ENCODE data around the gene MYOM3.
"Not testable (repeated sequence)": the region's sequence is repeated elsewhere in the genome, so short reads cannot be mapped to it uniquely, and the experiment has no call there.

MYOM3 gene

DNA sequence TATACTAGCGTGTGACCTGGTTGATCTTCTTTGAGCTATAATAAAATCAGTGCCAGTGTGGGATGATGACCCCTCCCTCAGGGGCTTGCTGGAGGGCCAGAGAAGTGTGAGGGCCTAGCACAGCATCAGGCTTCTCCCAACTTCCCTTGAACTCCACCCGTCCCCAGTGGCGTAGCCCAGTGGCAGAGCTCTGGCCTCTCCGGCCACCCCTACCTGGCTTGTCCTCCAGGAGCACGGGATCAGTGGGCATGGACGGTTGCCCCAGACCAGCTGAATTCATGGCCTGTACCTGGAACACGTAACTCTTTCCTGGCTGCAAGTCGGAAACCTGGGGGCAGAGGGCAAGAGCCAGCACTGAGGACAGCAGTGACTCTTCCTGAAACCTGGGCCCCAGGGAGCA lies 36.0 kb downstream of the MYOM3 start:
- in situ Hi-C loops (cut with HindIII; ENCODE audit: low sequenced_read_pairs) = no loop called here

DNA sequence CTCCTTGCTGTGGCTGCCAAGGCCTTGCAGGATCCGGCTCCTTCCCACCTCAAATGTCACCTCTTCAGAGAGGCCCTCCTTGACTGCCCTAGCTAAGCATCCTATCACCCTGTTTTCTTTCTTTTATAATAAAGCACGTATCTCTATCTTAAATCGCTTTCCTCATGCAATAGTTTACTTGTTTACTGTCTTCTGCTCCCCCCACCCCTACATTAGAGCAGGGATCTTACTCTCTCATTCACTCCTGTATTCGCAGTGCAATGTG lies 36.4 kb downstream of the MYOM3 start:
- in situ Hi-C loops (cut with HindIII; ENCODE audit: low sequenced_read_pairs) = no loop called here

DNA sequence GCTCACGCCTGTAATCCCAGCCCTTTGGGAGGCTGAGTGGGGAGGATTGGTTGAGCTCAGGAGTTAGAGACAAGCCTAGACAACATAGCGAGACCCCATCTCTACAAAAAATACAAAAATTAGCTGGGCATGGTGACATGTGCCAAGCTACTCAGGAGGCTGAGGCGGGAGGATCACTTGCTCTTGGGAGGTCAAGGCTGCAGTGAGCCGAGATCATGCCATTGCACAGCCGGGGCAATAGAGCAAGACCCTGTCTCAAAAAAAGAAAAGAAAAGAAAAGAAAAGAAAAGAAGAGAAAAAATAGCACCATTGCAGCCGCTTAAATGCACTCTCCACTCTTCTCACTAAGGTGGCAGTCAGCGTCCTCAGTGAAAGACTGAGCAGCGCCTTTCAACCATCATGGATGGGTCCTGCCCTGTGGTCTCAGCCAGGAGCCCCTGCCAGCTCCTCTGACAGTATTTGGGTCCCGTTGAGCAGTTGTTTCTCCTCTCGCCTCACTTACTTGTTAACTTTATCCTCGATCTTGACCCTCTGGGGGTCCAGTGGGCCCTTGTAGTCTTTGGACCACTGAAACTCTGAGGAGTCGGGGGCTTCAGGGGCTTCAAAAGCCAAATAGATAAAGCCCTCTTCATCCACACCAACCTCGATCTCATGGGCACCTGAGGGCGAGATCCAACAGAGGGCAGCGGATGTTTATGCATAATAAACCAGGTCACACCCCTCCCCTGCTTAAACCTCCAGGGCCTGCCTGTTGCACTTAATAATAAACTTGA lies 36.9 kb downstream of the MYOM3 start:
- in situ Hi-C loops (cut with HindIII; ENCODE audit: low sequenced_read_pairs) = no loop called here

DNA sequence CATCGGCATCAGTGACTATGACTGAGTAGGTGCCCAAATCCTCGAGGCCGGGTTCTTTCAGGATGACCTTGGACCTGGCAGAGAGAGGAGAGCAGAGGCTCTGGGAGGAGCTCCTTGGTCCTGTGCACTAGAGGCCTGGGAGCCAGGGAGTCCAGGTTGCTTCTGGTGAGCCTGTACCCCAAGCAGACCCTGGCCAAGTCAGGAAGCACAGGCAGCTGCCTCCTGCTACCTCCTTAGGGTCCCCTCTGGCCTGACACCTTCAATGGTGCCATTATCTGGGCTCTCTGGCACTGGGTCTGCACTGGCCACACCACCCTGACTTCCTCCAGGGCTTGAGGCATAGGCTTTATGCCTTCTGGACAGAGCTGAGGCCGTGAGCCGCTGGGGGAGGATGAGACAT lies 37.7 kb downstream of the MYOM3 start:
- in situ Hi-C loops (cut with HindIII; ENCODE audit: low sequenced_read_pairs) = no loop called here

DNA sequence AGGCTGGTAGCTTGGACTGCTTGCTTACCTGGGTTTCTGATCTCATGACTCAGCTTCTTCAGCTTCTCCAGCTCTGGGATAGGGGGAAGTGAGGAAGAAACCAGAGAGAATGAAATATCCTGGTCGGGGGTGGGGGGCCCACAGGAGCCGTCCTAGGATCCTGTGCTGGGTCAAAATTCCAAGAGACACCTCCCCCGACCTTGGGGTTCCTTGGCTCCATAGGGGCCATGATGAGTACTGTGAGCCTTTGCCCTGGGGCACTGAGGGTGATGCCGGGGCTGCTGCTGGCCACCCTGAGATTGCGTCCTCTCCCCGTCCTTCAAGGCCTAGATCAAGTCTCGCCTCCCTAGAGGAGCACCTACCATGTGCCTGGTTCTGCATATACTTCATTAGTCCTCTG lies 40.0 kb downstream of the MYOM3 start:
- in situ Hi-C loops (cut with HindIII; ENCODE audit: low sequenced_read_pairs) = no loop called here

DNA sequence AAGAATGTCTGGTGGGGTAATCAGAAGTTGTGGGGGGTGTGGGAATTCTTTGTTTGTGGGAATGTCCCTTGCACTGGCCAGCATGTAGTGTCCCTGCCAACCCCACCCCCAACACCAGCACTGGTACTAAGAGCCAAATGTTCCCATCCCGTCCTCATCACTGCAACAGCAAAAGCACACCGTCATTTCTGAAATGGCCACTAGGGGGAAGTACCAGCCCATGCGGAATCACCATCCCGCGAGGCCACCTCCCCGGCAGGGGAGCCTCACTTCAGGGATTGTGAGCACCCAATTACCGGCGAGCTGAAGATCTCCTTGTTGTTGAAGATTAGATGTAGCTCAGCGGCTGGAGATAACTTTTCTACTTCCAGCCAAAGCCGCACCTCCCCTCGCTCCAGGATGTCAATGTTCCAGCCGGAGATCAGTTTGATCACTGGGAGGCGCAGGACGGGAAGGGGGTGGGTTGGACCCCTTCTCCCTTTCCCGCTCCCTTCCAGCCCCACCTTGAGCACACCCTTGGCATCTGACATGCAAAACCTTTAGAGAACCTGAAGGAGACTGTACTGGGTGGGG lies 41.0 kb downstream of the MYOM3 start:
- in situ Hi-C loops (cut with HindIII; ENCODE audit: low sequenced_read_pairs) = no loop called here

DNA sequence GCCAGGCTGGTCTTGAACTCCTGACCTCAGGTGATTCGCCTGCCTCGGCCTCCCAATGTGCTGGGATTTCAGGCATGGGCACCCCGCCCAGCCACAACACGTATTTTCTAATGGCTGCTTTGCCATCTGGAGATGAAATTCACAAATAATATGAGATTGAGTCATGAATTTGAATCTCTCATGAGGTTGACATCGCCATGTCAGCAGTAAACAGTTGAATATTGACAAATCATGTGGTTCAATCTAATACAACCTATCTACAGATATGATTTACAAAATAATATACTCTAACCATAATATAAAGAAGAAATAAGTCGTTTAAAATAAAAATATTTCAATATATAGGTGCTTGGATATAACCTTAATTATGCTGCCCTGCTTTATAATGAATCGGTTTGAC lies 42.1 kb downstream of the MYOM3 start:
- in situ Hi-C loops (cut with HindIII; ENCODE audit: low sequenced_read_pairs) = loop anchor here (10.0 kb wide), 1 partner anchor 105 kb away; no protein-coding TSS in a partner anchor

DNA sequence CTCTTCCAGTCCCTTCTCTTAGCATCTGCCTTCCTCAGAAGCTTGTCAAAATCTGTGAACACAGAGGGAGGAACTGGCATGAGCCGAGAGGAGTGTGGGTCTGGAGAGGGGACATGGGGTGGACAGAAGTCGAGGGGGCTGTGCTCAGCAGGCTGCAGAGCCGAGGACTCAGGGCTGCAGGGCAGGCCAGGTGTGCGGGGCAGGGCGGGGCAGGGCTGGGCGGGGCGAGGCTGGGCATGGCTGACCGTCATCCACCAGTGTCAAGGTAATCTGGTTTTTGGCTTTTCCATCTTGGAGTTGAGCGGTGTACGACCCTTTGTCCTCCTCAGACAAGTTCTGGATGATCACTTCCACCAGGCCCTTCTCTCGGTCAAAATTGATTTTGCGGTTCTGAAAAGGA lies 44.0 kb downstream of the MYOM3 start:
- in situ Hi-C loops (cut with HindIII; ENCODE audit: low sequenced_read_pairs) = loop anchor here (10.0 kb wide), 1 partner anchor 103 kb away; no protein-coding TSS in a partner anchor

DNA sequence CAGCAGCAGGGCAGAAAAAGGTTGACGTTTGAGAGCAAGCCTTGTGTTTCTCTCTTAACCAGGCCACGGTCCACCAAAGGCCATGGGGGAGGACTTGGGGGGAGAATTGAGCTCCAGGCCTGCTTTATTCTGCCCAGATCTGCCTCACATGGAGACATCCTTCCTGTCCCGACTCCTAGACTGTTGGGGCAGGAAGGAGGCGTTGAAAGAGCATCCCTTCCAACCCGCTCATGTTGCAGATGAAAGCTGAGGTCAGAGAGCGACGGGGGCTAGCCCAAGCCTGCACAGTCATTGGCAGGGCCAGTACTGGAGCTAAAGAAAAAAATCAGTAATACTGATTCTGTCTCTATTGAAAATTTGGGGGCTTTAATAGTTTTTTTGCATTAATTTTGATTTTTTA lies 46.6 kb downstream of the MYOM3 start:
- in situ Hi-C loops (cut with HindIII; ENCODE audit: low sequenced_read_pairs) = loop anchor here (10.0 kb wide), 1 partner anchor 101 kb away; no protein-coding TSS in a partner anchor

DNA sequence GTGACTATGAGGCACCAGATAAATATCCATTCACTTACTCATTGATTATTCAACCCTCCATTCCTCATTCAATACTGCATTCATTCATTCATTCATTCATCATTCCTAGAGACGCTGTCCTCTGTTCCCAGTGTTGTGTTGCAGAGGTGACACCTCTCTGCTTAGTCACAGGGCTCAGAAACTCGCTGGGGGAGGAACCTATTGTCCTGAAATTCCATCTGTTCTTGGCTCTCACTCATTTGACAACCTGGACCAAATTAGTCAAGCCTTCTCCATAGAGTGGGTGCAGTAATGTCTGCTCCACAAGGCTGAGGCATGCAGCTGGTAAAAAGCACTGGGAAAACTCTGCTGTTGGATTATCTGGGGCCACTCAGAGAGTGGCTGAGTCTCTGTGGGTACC lies 49.7 kb downstream of the MYOM3 start:
- in situ Hi-C loops (cut with HindIII; ENCODE audit: low sequenced_read_pairs) = loop anchor here (10.0 kb wide), 1 partner anchor 97 kb away; no protein-coding TSS in a partner anchor

DNA sequence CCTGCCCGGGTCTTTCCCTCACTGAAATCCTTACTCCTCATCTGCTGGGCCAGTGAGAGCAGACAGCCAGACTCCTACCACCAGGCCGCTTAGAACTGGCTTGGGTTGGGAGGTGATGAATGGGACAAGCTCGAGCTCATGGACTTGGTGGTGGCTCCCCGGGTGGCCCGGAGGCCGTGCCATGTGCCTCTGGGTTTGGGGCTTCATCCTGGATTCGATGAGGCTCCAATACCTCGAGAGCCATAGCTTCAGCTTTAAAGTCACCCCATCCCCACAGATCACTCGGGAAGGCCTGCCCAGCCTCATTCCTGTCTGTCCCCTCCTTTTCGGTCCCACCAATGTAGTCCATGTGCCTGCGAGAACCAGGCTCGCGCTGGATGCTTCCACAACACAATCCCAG lies 51.5 kb downstream of the MYOM3 start:
- in situ Hi-C loops (cut with HindIII; ENCODE audit: low sequenced_read_pairs) = loop anchor here (10.0 kb wide), 1 partner anchor 96 kb away; no protein-coding TSS in a partner anchor

DNA sequence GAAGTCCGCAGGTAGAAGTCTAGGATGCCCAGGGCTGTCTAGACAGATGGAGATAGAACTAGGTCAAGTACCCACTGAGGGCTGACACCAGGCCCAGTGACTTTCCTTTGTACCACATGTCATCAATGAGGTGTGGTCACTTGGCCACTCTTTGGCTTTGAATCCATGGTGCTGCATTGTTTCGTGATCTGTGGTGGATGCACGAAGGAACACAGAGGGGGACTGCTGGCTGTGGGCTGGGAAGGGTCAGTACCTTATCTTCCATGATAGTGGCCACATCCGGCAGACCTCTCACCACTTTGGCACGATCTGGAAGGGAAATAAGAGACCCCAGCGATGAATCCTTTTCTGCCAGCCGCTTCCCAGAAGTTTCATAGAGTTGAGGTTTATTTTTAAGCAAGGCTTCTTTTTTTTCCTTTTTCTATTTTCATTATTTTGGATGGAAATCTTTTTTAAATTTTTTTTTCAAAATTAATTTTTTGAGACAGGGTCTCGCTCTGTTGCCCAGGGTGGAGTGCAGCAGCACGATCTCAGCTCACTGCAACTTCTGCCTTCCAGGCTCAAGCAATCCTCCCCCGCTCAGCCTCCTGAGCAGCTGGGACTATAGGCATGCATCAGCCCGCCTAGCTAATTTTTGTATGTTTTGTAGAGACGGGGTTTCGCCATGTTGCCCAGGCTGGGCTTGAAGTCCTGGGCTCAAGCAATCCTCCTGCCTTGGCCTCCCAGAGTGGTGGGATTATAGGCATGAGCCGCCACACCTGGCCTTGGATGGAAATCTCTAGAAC lies 53.1 kb downstream of the MYOM3 start:
- in situ Hi-C loops (cut with HindIII; ENCODE audit: low sequenced_read_pairs) = no loop called here

DNA sequence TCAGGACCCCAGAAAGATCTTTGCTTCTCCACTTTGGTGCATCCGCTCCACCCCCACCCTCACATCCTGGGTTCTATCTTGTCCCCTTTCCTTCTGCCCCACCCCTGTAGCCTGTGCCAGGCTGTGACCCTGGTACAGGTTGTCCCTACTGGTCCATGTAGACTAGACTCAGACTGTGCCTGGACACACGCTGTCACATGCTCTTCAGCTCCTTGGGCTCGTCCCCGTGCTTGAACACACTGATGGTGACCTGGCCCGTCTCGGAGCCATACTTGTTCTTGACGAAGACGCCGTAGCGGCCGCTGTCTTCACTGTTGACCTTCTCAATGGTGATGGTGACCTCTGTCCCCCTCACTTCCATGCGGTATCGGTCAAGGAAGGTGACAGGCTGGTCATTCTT lies 54.8 kb downstream of the MYOM3 start:
- in situ Hi-C loops (cut with HindIII; ENCODE audit: low sequenced_read_pairs) = no loop called here

DNA sequence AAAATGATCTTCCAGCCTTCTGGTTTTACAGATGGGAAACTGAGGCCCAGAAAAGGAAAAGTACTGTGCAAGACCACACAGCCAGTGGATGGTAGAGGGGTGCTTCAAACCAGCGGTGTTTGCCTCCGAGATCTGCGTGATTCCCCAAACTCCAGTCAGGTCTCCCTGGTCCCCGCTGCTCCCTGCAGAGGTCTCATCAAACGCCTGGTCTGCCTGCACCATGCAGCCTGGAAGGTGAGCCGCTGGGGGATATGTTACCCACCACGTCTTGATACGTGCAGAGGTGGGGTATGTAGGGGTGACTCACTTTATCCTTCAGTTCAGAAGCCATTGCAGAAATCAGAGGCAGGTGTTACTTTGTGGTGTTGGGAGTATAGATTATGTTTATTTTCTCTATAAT lies 56.3 kb downstream of the MYOM3 start:
- in situ Hi-C loops (cut with HindIII; ENCODE audit: low sequenced_read_pairs) = no loop called here

DNA sequence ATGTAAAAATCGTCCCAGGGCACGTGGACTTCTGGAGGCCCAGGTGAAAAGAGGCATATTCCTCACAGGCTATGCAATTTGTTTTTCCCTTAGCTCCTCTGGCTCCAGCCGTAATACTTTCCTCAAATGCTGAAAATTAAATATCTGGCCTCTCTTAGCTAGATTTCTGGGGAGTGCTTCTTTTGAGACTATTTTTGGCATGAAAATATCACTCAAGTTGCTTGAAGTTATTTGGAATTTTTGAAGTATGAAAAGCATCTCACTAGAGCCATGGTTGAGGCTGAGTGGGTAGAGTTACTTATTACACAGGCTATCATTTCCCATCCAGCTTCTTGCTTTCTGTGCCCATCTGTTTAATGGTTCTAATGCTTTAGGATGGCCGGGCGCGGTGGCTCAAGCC lies 59.7 kb downstream of the MYOM3 start:
- in situ Hi-C loops (cut with HindIII; ENCODE audit: low sequenced_read_pairs) = no loop called here

DNA sequence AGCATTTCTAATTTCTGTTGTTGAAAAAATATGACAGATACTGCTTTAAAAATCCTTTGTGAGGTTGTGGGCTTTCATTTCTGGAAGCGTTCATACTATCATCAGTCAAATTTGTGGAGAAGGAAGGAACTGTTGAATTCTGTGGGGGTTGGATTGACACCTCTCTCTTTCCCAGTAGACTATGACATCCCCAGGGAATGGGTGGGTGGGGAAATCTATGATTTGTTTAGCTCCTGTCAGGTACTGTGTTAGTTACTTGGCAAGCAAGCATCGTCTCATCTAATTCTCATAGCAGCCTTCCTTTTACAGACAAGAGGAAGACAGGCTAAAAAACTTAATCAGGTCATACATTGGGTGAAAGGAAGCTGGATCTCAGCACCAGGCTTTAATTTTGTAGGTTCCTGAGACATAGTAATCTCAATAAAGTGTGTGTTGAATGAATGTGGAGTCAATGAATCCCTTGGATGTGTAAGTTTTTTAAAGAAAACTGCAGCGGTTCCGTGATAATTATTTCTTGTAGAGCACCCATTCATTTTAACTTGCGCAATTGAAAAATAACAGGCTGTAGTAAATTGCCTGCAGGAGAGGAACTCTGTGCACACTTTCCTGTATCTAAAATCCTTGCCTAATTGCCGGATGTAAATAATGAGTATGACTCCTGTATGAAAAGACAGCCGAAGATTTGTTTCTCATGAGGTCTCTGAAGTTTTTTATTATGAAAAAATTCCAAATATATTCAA lies 60.6 kb downstream of the MYOM3 start:
- in situ Hi-C loops (cut with HindIII; ENCODE audit: low sequenced_read_pairs) = no loop called here

DNA sequence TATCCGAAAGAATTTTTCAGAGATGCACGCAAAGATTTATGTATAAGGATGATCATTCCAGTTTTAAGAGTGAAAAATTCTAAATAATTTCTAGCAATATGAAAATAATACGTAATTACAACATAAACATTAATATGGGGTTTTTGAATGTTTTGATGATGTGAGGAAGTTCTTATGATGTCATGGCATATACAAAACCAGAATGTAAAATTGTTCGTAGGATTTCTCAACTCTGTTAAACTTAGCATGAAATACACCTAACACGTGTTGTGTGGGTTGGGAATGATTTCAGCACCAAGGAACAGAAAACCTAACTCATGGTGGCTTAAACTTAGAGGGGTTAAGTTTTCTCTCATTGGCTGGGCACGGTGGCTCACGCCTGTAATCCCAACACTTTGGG lies 62.2 kb downstream of the MYOM3 start:
- in situ Hi-C loops (cut with HindIII; ENCODE audit: low sequenced_read_pairs) = no loop called here

DNA sequence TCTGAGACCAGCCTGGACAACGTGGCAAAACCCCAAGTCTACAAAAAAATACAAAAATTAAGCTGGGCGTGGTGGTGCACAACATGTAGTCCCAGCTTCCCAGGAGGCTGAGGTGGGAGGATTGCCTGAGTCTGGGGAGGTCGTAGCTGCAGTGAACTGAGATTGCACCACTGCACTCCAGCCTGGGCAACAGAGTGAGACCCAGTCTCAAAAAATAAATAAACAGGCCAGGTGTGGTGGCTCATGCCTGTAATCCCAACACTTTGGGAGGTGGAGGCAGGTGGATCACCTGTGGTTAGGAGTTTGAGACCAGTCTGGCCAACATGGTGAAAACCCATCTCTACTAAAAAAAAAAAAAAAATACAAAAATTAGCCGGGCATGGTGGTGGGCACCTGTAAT lies 63.0 kb downstream of the MYOM3 start:
- in situ Hi-C loops (cut with HindIII; ENCODE audit: low sequenced_read_pairs) = not testable (repeated sequence)

DNA sequence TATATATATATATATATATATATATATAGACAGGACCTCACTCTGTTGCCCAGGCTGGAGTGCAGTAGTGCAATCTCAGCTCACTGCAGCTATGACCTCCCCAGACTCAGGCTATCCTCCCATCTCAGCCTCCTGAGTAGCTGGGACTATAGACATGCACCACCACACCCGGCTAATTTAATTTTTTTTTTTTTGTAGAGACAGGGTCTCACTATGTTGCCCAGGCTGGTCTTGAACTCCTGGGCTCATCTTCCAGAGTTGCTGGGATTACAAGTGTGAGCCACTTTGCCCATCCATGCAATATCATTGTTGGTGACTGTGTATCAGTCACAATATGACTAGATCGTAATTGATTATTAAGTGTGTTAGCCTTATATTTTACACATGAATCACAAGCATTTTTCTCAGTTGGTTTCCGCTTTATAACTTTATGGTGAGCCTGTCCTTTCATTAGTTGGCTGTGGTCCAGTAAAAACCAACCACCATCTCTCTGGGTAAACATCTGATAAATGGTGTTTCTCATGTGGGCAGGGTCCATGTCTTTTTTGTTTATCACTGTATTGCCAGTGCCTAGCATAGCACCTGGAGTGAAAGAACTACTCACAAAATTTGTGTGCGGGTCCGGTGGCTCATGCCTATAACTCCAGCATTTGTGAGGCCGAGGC lies 63.6 kb downstream of the MYOM3 start:
- in situ Hi-C loops (cut with HindIII; ENCODE audit: low sequenced_read_pairs) = no loop called here

DNA sequence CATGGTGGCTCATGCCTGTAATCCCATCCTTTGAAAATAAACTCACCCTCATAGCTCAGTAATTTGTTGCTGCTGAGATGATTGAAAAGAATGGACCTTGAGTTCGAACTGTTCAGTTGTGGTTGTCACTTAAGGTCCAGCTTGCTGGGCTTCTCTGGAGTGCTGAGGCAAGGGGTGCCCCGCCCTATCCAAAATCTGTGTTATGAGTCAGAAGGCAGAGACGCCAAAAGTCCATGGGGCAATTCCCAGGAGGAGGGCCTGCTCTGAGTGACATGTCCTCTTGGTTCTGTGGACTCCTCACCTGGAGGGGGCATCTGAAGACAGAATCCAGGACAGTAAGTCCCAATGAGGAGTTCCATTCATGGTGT lies 64.8 kb downstream of the MYOM3 start:
- in situ Hi-C loops (cut with HindIII; ENCODE audit: low sequenced_read_pairs) = no loop called here

DNA sequence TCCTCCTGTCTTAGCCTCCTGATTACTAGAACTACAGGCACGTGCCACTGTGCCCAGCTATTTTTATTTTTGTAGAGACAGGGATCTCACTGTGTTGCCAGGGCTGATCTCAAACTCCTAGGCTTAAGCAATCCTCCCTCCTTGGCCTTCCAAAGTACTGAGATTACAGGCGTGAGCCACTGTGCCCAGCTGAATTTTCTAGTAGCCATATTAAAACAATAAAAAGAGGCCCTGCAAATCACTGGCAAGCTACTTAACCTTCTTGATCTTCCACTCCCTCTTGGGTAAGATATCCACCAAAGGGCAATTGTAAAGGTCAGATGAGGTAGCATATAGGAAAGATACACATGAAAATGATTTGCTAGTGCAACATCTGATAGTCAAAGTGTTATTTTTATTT lies 66.2 kb downstream of the MYOM3 start:
- in situ Hi-C loops (cut with HindIII; ENCODE audit: low sequenced_read_pairs) = no loop called here

Measured in DLD1 (cell line).